ENCODE measurements around the gene MSL3.

MSL3 gene

DNA sequence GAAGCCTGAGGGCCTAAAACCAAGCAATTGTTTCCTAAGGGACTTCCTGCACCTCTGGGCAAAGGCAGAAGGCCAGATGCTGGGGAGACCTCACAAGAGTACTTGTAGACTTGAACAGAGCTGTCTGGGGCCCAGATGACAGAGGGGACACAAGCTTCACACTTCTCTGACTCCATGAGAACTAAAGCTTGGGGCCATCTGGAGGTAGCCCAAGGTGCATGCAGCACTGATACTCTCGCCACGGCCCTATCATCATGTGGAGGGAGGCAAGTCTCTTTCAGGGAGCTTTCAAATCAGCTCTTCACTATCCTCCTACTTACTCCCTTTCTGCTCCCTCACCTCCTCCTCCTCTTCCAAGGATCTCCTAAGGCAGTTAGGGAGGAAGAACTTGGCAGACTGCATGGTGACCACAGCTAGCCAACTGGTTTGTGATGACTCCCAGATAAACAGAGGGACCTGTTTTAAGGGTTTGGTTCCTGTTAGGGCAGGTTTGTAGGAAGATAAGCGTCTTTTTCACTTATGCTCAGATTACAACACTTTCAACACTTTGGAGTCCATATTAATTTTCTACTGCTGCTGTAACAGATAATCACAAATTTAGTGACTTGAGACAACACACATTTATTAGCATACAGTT, 23.8 kb downstream of the MSL3 start (continued):
- TF ChIP-seq, protein P1, sequence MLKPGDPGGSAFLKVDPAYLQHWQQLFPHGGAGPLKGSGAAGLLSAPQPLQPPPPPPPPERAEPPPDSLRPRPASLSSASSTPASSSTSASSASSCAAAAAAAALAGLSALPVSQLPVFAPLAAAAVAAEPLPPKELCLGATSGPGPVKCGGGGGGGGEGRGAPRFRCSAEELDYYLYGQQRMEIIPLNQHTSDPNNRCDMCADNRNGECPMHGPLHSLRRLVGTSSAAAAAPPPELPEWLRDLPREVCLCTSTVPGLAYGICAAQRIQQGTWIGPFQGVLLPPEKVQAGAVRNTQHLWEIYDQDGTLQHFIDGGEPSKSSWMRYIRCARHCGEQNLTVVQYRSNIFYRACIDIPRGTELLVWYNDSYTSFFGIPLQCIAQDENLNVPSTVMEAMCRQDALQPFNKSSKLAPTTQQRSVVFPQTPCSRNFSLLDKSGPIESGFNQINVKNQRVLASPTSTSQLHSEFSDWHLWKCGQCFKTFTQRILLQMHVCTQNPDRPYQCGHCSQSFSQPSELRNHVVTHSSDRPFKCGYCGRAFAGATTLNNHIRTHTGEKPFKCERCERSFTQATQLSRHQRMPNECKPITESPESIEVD (tag by site-specific recombination; IDR thresholded peaks at IDR 0.05) = no peak
- no peak for TF ChIP-seq ZNF596 (tag by site-specific recombination; IDR thresholded peaks at IDR 0.05)
- TF ChIP-seq SCRT1 (tag by site-specific recombination; IDR thresholded peaks at IDR 0.05; ENCODE audit: borderline replicate concordance) = no peak

DNA sequence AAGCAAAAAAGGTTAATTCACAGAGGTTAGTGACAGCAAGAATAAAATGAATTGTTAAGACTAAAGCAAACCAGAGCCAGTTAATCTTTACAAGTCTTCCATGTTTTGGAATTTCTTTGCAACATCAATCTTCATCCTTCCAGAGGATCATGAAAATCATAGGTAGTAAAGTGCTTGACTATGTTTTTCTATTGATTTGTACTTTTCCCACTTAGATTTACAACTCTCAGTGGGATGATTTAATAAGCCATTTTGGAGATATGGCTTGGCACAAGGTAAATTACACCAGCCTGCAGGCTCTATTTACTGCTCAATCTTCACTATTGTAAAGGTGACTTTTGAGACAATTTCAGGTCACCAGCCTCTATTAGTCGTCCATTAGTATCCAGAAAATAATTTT, 26.5 kb downstream of the MSL3 start:
- Histone ChIP-seq H3K36me3 (ENCODE audit: control insufficient read depth in 2 of 2, insufficient read depth in 1 of 2, low read length in 2 of 2) (no peaks in the 10 kb centered on the region), H3K27ac (ENCODE audit: extremely low read depth, low read depth, low read length) (no peak overlapping the region), H3K9me3 (ENCODE audit: control insufficient read depth, insufficient read depth, low read depth, low read length) (no peaks in the 10 kb centered on the region), H3K4me3 (ENCODE audit: low read depth, low read length) (no peak overlapping the region), H3K4me1 (ENCODE audit: control insufficient read depth, insufficient read depth, low read length) (peaks cover 3% of the 10 kb centered on the region)
- ChIA-PET CTCF (interaction anchor here (0.8 kb wide), 1 partner anchor 12 kb away, joined by 4 read pairs; no protein-coding TSS in a partner anchor), POLR2A (no interaction called here)
- TF ChIP-seq, protein P2, sequence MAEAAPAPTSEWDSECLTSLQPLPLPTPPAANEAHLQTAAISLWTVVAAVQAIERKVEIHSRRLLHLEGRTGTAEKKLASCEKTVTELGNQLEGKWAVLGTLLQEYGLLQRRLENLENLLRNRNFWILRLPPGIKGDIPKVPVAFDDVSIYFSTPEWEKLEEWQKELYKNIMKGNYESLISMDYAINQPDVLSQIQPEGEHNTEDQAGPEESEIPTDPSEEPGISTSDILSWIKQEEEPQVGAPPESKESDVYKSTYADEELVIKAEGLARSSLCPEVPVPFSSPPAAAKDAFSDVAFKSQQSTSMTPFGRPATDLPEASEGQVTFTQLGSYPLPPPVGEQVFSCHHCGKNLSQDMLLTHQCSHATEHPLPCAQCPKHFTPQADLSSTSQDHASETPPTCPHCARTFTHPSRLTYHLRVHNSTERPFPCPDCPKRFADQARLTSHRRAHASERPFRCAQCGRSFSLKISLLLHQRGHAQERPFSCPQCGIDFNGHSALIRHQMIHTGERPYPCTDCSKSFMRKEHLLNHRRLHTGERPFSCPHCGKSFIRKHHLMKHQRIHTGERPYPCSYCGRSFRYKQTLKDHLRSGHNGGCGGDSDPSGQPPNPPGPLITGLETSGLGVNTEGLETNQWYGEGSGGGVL (tag by site-specific recombination; IDR thresholded peaks at IDR 0.05) = no peak
- TF ChIP-seq ZNF623 (tag by site-specific recombination; IDR thresholded peaks at IDR 0.05) (no peak), SP7 (tag by site-specific recombination; IDR thresholded peaks at IDR 0.05) (no peak), GLIS1 (tag by site-specific recombination; IDR thresholded peaks at IDR 0.05) (no peak), ZNF266 (tag by site-specific recombination; IDR thresholded peaks at IDR 0.05; ENCODE audit: low read depth) (no peak), GFI1B (tag by site-specific recombination; IDR thresholded peaks at IDR 0.05) (peak; percentile 72; the same call in 1 of the 2 replicates), ZBTB17 (tag by site-specific recombination; IDR thresholded peaks at IDR 0.05) (no peak), ZNF777 (tag by site-specific recombination; IDR thresholded peaks at IDR 0.05; ENCODE audit: borderline replicate concordance) (no peak), IKZF3 (tag by site-specific recombination; IDR thresholded peaks at IDR 0.05) (peak; percentile 31; the same call in 1 of the 2 replicates), SCRT2 (tag by site-specific recombination; IDR thresholded peaks at IDR 0.05) (no peak), ZBTB48 (tag by site-specific recombination; IDR thresholded peaks at IDR 0.05) (no peak), SETDB1 (IDR thresholded peaks at IDR 0.05; ENCODE audit: insufficient read length, low read length) (no peak), ZNF311 (tag by site-specific recombination; IDR thresholded peaks at IDR 0.05; ENCODE audit: borderline replicate concordance) (no peak), ZNF548 (tag by site-specific recombination; IDR thresholded peaks at IDR 0.05) (no peak), ZNF585B (tag by site-specific recombination; IDR thresholded peaks at IDR 0.05) (no peak), ZNF37A (tag by site-specific recombination; IDR thresholded peaks at IDR 0.05) (no peak), KLF16 (tag by site-specific recombination; IDR thresholded peaks at IDR 0.05) (no peak), ZNF239 (tag by site-specific recombination; IDR thresholded peaks at IDR 0.05) (no peak), ZSCAN30 (tag by site-specific recombination; IDR thresholded peaks at IDR 0.05) (0 out of 2 replicates have a peak, but pooled peaks have one; percentile 29)
- TF ChIP-seq, protein P3, sequence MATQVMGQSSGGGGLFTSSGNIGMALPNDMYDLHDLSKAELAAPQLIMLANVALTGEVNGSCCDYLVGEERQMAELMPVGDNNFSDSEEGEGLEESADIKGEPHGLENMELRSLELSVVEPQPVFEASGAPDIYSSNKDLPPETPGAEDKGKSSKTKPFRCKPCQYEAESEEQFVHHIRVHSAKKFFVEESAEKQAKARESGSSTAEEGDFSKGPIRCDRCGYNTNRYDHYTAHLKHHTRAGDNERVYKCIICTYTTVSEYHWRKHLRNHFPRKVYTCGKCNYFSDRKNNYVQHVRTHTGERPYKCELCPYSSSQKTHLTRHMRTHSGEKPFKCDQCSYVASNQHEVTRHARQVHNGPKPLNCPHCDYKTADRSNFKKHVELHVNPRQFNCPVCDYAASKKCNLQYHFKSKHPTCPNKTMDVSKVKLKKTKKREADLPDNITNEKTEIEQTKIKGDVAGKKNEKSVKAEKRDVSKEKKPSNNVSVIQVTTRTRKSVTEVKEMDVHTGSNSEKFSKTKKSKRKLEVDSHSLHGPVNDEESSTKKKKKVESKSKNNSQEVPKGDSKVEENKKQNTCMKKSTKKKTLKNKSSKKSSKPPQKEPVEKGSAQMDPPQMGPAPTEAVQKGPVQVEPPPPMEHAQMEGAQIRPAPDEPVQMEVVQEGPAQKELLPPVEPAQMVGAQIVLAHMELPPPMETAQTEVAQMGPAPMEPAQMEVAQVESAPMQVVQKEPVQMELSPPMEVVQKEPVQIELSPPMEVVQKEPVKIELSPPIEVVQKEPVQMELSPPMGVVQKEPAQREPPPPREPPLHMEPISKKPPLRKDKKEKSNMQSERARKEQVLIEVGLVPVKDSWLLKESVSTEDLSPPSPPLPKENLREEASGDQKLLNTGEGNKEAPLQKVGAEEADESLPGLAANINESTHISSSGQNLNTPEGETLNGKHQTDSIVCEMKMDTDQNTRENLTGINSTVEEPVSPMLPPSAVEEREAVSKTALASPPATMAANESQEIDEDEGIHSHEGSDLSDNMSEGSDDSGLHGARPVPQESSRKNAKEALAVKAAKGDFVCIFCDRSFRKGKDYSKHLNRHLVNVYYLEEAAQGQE (tag by site-specific recombination; IDR thresholded peaks at IDR 0.05) = no peak
- TF ChIP-seq, protein P4, sequence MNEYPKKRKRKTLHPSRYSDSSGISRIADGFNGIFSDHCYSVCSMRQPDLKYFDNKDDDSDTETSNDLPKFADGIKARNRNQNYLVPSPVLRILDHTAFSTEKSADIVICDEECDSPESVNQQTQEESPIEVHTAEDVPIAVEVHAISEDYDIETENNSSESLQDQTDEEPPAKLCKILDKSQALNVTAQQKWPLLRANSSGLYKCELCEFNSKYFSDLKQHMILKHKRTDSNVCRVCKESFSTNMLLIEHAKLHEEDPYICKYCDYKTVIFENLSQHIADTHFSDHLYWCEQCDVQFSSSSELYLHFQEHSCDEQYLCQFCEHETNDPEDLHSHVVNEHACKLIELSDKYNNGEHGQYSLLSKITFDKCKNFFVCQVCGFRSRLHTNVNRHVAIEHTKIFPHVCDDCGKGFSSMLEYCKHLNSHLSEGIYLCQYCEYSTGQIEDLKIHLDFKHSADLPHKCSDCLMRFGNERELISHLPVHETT (tag by site-specific recombination; IDR thresholded peaks at IDR 0.05) = no peak
- TF ChIP-seq, protein P5, sequence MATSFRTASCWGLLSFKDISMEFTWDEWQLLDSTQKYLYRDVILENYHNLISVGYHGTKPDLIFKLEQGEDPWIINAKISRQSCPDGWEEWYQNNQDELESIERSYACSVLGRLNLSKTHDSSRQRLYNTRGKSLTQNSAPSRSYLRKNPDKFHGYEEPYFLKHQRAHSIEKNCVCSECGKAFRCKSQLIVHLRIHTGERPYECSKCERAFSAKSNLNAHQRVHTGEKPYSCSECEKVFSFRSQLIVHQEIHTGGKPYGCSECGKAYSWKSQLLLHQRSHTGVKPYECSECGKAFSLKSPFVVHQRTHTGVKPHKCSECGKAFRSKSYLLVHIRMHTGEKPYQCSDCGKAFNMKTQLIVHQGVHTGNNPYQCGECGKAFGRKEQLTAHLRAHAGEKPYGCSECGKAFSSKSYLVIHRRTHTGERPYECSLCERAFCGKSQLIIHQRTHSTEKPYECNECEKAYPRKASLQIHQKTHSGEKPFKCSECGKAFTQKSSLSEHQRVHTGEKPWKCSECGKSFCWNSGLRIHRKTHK (tag by site-specific recombination; IDR thresholded peaks at IDR 0.05) = no peak
- TF ChIP-seq, protein P6, sequence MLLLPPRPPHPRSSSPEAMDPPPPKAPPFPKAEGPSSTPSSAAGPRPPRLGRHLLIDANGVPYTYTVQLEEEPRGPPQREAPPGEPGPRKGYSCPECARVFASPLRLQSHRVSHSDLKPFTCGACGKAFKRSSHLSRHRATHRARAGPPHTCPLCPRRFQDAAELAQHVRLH (tag by site-specific recombination; IDR thresholded peaks at IDR 0.05) = peak; percentile 81
